Ascending aorta (tissue), 2 donors: ENCODE results near the gene ZNF70. TPM values are rescaled to one million over a fixed set of nuclear protein-coding genes. Genes with fewer than 3 reads are reported as not detected.

ENCODE experiments used
- DNase-seq, 2 donors: peaks; one replicate each; pipeline ENCODE4 v3.0.0-alpha.2; 2019; ENCODE audit warnings: low spot score in 2 of 2
- H3K27ac ChIP-seq, 2 donors: fragments of 200-600 bp; sonication (generic); one replicate each; pipeline ENCODE4 v1.5.1; 2016 to 2017; ENCODE audit warnings: mild to moderate bottlenecking in 1 of 2
- H3K27me3 ChIP-seq: fragments of 200-600 bp; sonication (generic); one replicate; pipeline ENCODE4 v1.5.1; 2017
- H3K36me3 ChIP-seq, 2 donors: fragments of 200-600 bp; sonication (generic); one replicate each; pipeline ENCODE4 v1.5.1; 2016
- H3K4me1 ChIP-seq, 2 donors: fragments of 200-600 bp; sonication (generic); one replicate each; pipeline ENCODE4 v1.5.1; 2016 to 2017; ENCODE audit warnings: mild to moderate bottlenecking in 1 of 2
- H3K4me3 ChIP-seq, 2 donors: fragments of 200-600 bp; sonication (generic); one replicate each; pipeline ENCODE4 v1.5.1; 2016 to 2017; ENCODE audit warnings: mild to moderate bottlenecking in 1 of 2
- H3K9me3 ChIP-seq, 2 donors: fragments of 200-600 bp; sonication (generic); one replicate each; pipeline ENCODE4 v1.5.1; 2016
- intact Hi-C: fragments of 100-400 bp; cut with DNase I; formaldehyde crosslinking; loops from one replicate; pipeline ENCODE4 v1.15.1; 2023
- total RNA-seq: library from RNA; depleted of rRNA; stranded (reverse); fragments of >200 nt; gene quantifications from one replicate; pipeline ENCODE4 v1.1.0, GENCODE V29; 2016
- TF ChIP-seq, protein P1 (sequence below), 3 experiments: fragments of 200-600 bp in 2 of 3; fragments of 450-650 bp in 1 of 3; sonication (generic) in 2 of 3; IDR thresholded peaks; one replicate each; pipeline ENCODE4 v1.5.1; 2016 to 2019; ENCODE audit warnings: antibody characterized with exemption in 3 of 3, mild to moderate bottlenecking in 1 of 3, moderate library complexity in 1 of 3

Gene ZNF70
- total RNA-seq = 5.2 TPM

GRCh38 chr22:23750714-23751440 is at the start of gene ZNF70:
Gene ZNF70 (minus strand): TSS chr22:23751112. CDS start chr22:23745140, 5,972 bp downstream.
- peak; percentile 36 to 92 for DNase-seq
- Histone ChIP-seq H3K36me3 (no peaks in the 10 kb centered on the region), H3K27me3 (no peaks in the 10 kb centered on the region), H3K9me3 (no peaks in the 10 kb centered on the region), H3K4me1 (peaks cover 0 to 3% of the 10 kb centered on the region in 2 donors), H3K4me3 (peak within 1 kb of the TSS; percentile 75 to 88), H3K27ac (peak within 1 kb of the TSS; percentile 81 to 92)
- intact Hi-C loops = loop anchor here (1.0 to 2.0 kb wide), 2 partner anchors 16 to 34 kb away; partner anchors contain the start of gene CHCHD10
- TF ChIP-seq, protein P1, sequence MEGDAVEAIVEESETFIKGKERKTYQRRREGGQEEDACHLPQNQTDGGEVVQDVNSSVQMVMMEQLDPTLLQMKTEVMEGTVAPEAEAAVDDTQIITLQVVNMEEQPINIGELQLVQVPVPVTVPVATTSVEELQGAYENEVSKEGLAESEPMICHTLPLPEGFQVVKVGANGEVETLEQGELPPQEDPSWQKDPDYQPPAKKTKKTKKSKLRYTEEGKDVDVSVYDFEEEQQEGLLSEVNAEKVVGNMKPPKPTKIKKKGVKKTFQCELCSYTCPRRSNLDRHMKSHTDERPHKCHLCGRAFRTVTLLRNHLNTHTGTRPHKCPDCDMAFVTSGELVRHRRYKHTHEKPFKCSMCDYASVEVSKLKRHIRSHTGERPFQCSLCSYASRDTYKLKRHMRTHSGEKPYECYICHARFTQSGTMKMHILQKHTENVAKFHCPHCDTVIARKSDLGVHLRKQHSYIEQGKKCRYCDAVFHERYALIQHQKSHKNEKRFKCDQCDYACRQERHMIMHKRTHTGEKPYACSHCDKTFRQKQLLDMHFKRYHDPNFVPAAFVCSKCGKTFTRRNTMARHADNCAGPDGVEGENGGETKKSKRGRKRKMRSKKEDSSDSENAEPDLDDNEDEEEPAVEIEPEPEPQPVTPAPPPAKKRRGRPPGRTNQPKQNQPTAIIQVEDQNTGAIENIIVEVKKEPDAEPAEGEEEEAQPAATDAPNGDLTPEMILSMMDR (IDR thresholded peaks at IDR 0.05) = peak in 2 of 3 experiments; percentile 13 to 21

DNA sequence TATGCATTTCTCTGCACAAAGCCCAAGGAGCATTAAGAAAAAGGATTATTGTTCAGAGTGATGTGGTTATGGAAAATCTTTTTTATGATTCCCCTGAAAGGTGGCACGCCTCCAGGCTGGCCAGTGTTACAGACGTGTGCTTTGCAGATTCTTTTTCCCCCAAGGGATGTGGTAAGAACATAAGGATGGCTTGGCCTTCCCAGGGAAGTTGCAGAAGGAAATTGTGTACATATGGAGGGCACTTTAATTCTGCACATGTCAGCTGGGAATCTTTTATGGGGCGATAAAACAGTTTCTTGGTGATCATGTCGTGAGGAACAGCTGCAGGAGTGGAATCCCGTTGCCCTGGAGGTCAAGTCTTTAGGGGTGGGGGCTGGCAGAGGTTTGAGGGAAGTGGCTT is 45.5 kb upstream of the ZNF70 start:
- no peaks in the 10 kb centered on the region for H3K9me3 ChIP-seq
- TF ChIP-seq, protein P1 (IDR thresholded peaks at IDR 0.05) = no peak
- no peaks in the 10 kb centered on the region for H3K4me1 ChIP-seq
- peaks cover 50 to 76% of the 10 kb centered on the region in 2 donors for H3K36me3 ChIP-seq
- no peak for DNase-seq
- no peak overlapping the region for H3K4me3 ChIP-seq
- intact Hi-C loops = no loop called here
- no peak overlapping the region for H3K27ac ChIP-seq
- H3K27me3 ChIP-seq = no peaks in the 10 kb centered on the region

- Histone ChIP-seq H3K27me3 (no peaks in the 10 kb centered on the region), H3K36me3 (peaks cover 30 to 53% of the 10 kb centered on the region in 2 donors), H3K27ac (no peak overlapping the region), H3K4me1 (peaks cover 0 to under 1% of the 10 kb centered on the region in 2 donors), H3K4me3 (no peak overlapping the region), H3K9me3 (no peaks in the 10 kb centered on the region)
- no peak for DNase-seq
- TF ChIP-seq, protein P1 (IDR thresholded peaks at IDR 0.05) = no peak
- intact Hi-C loops = no loop called here
Observed at GRCh38 chr22:23793326-23793725, 42.4 kb upstream of the ZNF70 start.

- TF ChIP-seq, protein P1 (IDR thresholded peaks at IDR 0.05) = no peak
- peaks cover 0 to 4% of the 10 kb centered on the region in 2 donors for H3K4me1 ChIP-seq
- H3K4me3 ChIP-seq = no peak overlapping the region
- H3K27me3 ChIP-seq = no peaks in the 10 kb centered on the region
- H3K27ac ChIP-seq = no peak overlapping the region
- peaks cover 30 to 47% of the 10 kb centered on the region in 2 donors for H3K36me3 ChIP-seq
- H3K9me3 ChIP-seq = no peaks in the 10 kb centered on the region
- no peak for DNase-seq
- intact Hi-C loops = no loop called here
Observed at GRCh38 chr22:23791738-23792645, 41.1 kb upstream of the ZNF70 start.

- H3K9me3 ChIP-seq = no peaks in the 10 kb centered on the region
- H3K27ac ChIP-seq = no peak overlapping the region
- H3K4me1 ChIP-seq = peaks cover 4 to 9% of the 10 kb centered on the region in 2 donors
- H3K27me3 ChIP-seq = no peaks in the 10 kb centered on the region
- peaks cover 26 to 40% of the 10 kb centered on the region in 2 donors for H3K36me3 ChIP-seq
- H3K4me3 ChIP-seq = no peak overlapping the region
- intact Hi-C loops = no loop called here
- DNase-seq = no peak
- TF ChIP-seq, protein P1 (IDR thresholded peaks at IDR 0.05) = no peak
Observed at GRCh38 chr22:23790819-23791737, 40.2 kb upstream of the ZNF70 start.
